Measurements from ENCODE around the gene SLC44A2. TPM values are rescaled to one million over a fixed set of nuclear protein-coding genes. Genes with fewer than 3 reads are reported as not detected.

The SLC44A2 gene
- polyA plus RNA-seq, 3 donors: 175 to 191 (median 187) TPM

GRCh38 chr19:10688545-10689280 is 63.4 kb downstream of the SLC44A2 start:
- DNase-seq (ENCODE audit: extremely low read depth in 1 of 11, low read depth in 9 of 11, low spot score in 4 of 11): no peak

GRCh38 chr19:10690341-10690781 is 65.0 kb downstream of the SLC44A2 start:
- DNase-seq (ENCODE audit: extremely low read depth in 1 of 11, low read depth in 9 of 11, low spot score in 4 of 11): no peak

- no peak for DNase-seq (ENCODE audit: extremely low read depth in 1 of 11, low read depth in 9 of 11, low spot score in 4 of 11)
These were observed 66.0 kb downstream of the SLC44A2 start for GRCh38 chr19:10691178-10691881.

- no peak for DNase-seq (ENCODE audit: extremely low read depth in 1 of 11, low read depth in 9 of 11, low spot score in 4 of 11)
These were observed 66.5 kb downstream of the SLC44A2 start for GRCh38 chr19:10691883-10692282.

GRCh38 chr19:10692673-10693264 is 67.4 kb downstream of the SLC44A2 start:
- DNase-seq (ENCODE audit: extremely low read depth in 1 of 11, low read depth in 9 of 11, low spot score in 4 of 11): no peak

Other genes starting within 250 kb of the SLC44A2 start
- gene TYK2, start 245.0 kb upstream of the SLC44A2 start, polyA plus RNA-seq (ENCODE audit: insufficient read length in 3 of 3): 100 to 1,000 TPM; 101 to 151 (median 123) TPM
- 100 to 1,000 TPM; 132 to 185 (median 178) TPM for gene CDC37, start 222.0 kb upstream of the SLC44A2 start, polyA plus RNA-seq (ENCODE audit: insufficient read length in 3 of 3)
- 1 to 10 TPM; 1.9 to 5.1 (median 2.1) TPM for gene PDE4A, start 205.0 kb upstream of the SLC44A2 start, polyA plus RNA-seq (ENCODE audit: insufficient read length in 3 of 3)
- 10 to 100 TPM; 56.6 to 89.6 (median 75.2) TPM for gene KEAP1, start 122.2 kb upstream of the SLC44A2 start, polyA plus RNA-seq (ENCODE audit: insufficient read length in 3 of 3)
- 1 to 10 TPM in 2 of 3 donors, under 1 TPM in 1; 0.78 to 1.5 (median 1.2) TPM for gene S1PR5, start 108.1 kb upstream of the SLC44A2 start, polyA plus RNA-seq (ENCODE audit: insufficient read length in 3 of 3)
- gene ATG4D, start 81.6 kb upstream of the SLC44A2 start, polyA plus RNA-seq (ENCODE audit: insufficient read length in 3 of 3): 10 to 100 TPM; 24.2 to 33.0 (median 30.4) TPM
- 10 to 100 TPM; 33.8 to 36.7 (median 34.4) TPM for gene KRI1, start 59.5 kb upstream of the SLC44A2 start, polyA plus RNA-seq (ENCODE audit: insufficient read length in 3 of 3)
- 10 to 100 TPM in 2 of 3 donors, 1 to 10 TPM in 1; 7.9 to 12.5 (median 10.7) TPM for gene CDKN2D, start 56.6 kb upstream of the SLC44A2 start, polyA plus RNA-seq (ENCODE audit: insufficient read length in 3 of 3)
- 10 to 100 TPM; 34.9 to 55.7 (median 38.7) TPM for gene AP1M2, start 38.2 kb upstream of the SLC44A2 start, polyA plus RNA-seq (ENCODE audit: insufficient read length in 3 of 3)
- gene ILF3, start 28.8 kb downstream of the SLC44A2 start, polyA plus RNA-seq (ENCODE audit: insufficient read length in 3 of 3): 100 to 1,000 TPM; 295 to 328 (median 301) TPM
- 10 to 100 TPM; 46.1 to 80.7 (median 64.8) TPM for gene QTRT1, start 75.9 kb downstream of the SLC44A2 start, polyA plus RNA-seq (ENCODE audit: insufficient read length in 3 of 3)
- 100 to 1,000 TPM; 117 to 168 (median 128) TPM for gene DNM2, start 92.5 kb downstream of the SLC44A2 start, polyA plus RNA-seq (ENCODE audit: insufficient read length in 3 of 3)
- gene TMED1, start 210.7 kb downstream of the SLC44A2 start, polyA plus RNA-seq (ENCODE audit: insufficient read length in 3 of 3): 10 to 100 TPM; 45.5 to 62.2 (median 57.1) TPM
- 1 to 10 TPM; 1.3 to 2.5 (median 2.0) TPM for gene C19orf38, start 222.9 kb downstream of the SLC44A2 start, polyA plus RNA-seq (ENCODE audit: insufficient read length in 3 of 3)
- gene CARM1, start 246.0 kb downstream of the SLC44A2 start, polyA plus RNA-seq (ENCODE audit: insufficient read length in 3 of 3): 10 to 100 TPM; 40.8 to 56.5 (median 46.2) TPM